Endodermal cell (in vitro differentiated cells): ENCODE results near the gene MYLK2. TPM values are rescaled to one million over a fixed set of nuclear protein-coding genes. Genes with fewer than 3 reads are reported as not detected.
"Not testable (repeated sequence)": the region's sequence is repeated elsewhere in the genome, so short reads cannot be mapped to it uniquely, and the experiment has no call there.

Source experiments
- DNase-seq: peaks from one replicate; pipeline ENCODE4 v3.0.0-alpha.2; 2017
- H3K27ac ChIP-seq: 2 replicates; pipeline ENCODE4 v1.5.1; 2013; ENCODE audit warnings: mild to moderate bottlenecking, low read depth, low read length, moderate library complexity
- H3K27me3 ChIP-seq: 2 replicates; pipeline ENCODE4 v1.6.1; 2013; ENCODE audit warnings: mild to moderate bottlenecking, low read length, moderate library complexity; ENCODE audit not compliant: insufficient read depth, control insufficient read depth, poor library complexity, severe bottlenecking
- H3K36me3 ChIP-seq: 2 replicates; pipeline ENCODE4 v1.7.0; 2013; ENCODE audit warnings: mild to moderate bottlenecking, low read length, moderate library complexity; ENCODE audit not compliant: control insufficient read depth, insufficient read depth
- H3K4me1 ChIP-seq: one replicate; pipeline ENCODE4 v1.7.0; 2013; ENCODE audit warnings: low read length; ENCODE audit not compliant: control insufficient read depth, insufficient read depth
- H3K4me3 ChIP-seq: 2 replicates; pipeline ENCODE4 v1.5.1; 2013; ENCODE audit warnings: mild to moderate bottlenecking, low read length, moderate library complexity
- H3K9ac ChIP-seq: 2 replicates; pipeline ENCODE4 v1.6.1; 2013; ENCODE audit warnings: mild to moderate bottlenecking, low read length, moderate library complexity; ENCODE audit not compliant: poor library complexity, severe bottlenecking; ENCODE audit errors: extremely low read depth
- H3K9me3 ChIP-seq: 2 replicates; pipeline ENCODE4 v1.6.1; 2013; ENCODE audit warnings: mild to moderate bottlenecking, low read length, moderate library complexity; ENCODE audit not compliant: control insufficient read depth
- H3K27ac Mint-ChIP-seq: 2 replicates; pipeline ENCODE4 v1.8.0; 2020; ENCODE audit warnings: mixed read lengths
- H3K27me3 Mint-ChIP-seq: 2 replicates; pipeline ENCODE4 v1.8.0; 2021; ENCODE audit warnings: mild to moderate bottlenecking, mixed read lengths; ENCODE audit not compliant: insufficient read depth
- H3K36me3 Mint-ChIP-seq: 2 replicates; pipeline ENCODE4 v1.8.0; 2020; ENCODE audit warnings: low read depth, mixed read lengths
- H3K4me1 Mint-ChIP-seq: 2 replicates; pipeline ENCODE4 v1.8.0; 2020; ENCODE audit warnings: mixed read lengths
- H3K4me3 Mint-ChIP-seq: 2 replicates; pipeline ENCODE4 v1.8.0; 2020; ENCODE audit warnings: mild to moderate bottlenecking, moderate library complexity, mixed read lengths
- H3K9me3 Mint-ChIP-seq: 2 replicates; pipeline ENCODE4 v1.8.0; 2020; ENCODE audit warnings: mild to moderate bottlenecking, mixed read lengths
- WGBS, 2 experiments: methylation state at CpG; one replicate each; pipeline versions ENCODE4 v1.1.5 to v1.1.7; 2013; ENCODE audit warnings: missing lambda C conversion rate in 2 of 2, mixed read lengths in 1 of 2; ENCODE audit not compliant: insufficient coverage in 1 of 2, insufficient read length in 1 of 2; 5-methylcytosine and 5-hydroxymethylcytosine counted together
- total RNA-seq, 2 donors: library from RNA; stranded (reverse); fragmentation: NEBNext Ultra II Directional in 1 of 2; extraction: Animal tissue kit (Norgen Biotek cat#: 25700) in 1 of 2; gene quantifications; 2 replicates in 1 of 2; 3 replicates in 1 of 2; pipeline ENCODE4 v1.2.1, GENCODE V29; 2021
- TF ChIP-seq, protein P1 (sequence below): fragments of 200-600 bp; sonication (generic); conservative IDR thresholded peaks from 2 replicates; pipeline ENCODE4 v1.5.0; 2021; ENCODE audit warnings: antibody characterized with exemption, mild to moderate bottlenecking

Gene MYLK2
- total RNA-seq, 2 donors from 2014 or later: 0.20 to 0.29 TPM

GRCh38 chr20:31827059-31827458 is 7.9 kb downstream of the MYLK2 start:
- 83 to 91% methylated on average over 2 of the region's 2 CpGs for WGBS, 2 experiments
- no peaks in the 10 kb centered on the region for H3K36me3 Mint-ChIP-seq
- peaks cover 3% of the 10 kb centered on the region for H3K4me1 Mint-ChIP-seq
- no peak overlapping the region for H3K9ac ChIP-seq
- H3K27ac ChIP-seq: no peak overlapping the region
- no peaks in the 10 kb centered on the region for H3K9me3 ChIP-seq
- DNase-seq: no peak
- H3K4me3 ChIP-seq: no peak overlapping the region
- no peak overlapping the region for H3K4me3 Mint-ChIP-seq
- H3K27ac Mint-ChIP-seq: no peak overlapping the region
- H3K36me3 ChIP-seq: no peaks in the 10 kb centered on the region
- peaks cover 3% of the 10 kb centered on the region for H3K4me1 ChIP-seq
- no peaks in the 10 kb centered on the region for H3K9me3 Mint-ChIP-seq
- TF ChIP-seq, protein P1, sequence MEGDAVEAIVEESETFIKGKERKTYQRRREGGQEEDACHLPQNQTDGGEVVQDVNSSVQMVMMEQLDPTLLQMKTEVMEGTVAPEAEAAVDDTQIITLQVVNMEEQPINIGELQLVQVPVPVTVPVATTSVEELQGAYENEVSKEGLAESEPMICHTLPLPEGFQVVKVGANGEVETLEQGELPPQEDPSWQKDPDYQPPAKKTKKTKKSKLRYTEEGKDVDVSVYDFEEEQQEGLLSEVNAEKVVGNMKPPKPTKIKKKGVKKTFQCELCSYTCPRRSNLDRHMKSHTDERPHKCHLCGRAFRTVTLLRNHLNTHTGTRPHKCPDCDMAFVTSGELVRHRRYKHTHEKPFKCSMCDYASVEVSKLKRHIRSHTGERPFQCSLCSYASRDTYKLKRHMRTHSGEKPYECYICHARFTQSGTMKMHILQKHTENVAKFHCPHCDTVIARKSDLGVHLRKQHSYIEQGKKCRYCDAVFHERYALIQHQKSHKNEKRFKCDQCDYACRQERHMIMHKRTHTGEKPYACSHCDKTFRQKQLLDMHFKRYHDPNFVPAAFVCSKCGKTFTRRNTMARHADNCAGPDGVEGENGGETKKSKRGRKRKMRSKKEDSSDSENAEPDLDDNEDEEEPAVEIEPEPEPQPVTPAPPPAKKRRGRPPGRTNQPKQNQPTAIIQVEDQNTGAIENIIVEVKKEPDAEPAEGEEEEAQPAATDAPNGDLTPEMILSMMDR: no peak
- no peaks in the 10 kb centered on the region for H3K27me3 ChIP-seq
- H3K27me3 Mint-ChIP-seq: no peaks in the 10 kb centered on the region

DNA sequence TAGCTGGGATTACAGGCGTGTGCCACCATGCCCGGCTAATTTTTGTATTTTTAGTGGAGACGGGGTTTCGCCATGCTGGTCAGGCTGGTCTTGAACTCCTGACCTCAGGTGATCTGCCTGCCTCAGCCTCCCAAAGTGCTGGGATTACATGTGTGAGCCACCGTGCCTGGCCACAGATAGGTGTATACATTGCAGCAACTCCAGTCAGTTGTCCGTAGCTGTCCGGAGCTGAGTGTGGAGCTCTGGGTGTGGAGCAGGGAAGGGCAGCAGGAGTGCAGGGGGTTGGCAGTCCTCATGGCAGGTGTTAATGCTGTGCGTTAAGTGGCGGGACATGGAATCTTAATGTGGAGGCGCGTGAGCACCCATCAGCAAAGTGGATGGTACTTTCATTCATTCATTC is 8.9 kb downstream of the MYLK2 start:
- H3K9ac ChIP-seq, H3K4me1 Mint-ChIP-seq, DNase-seq, H3K4me1 ChIP-seq, H3K9me3 ChIP-seq, H3K36me3 Mint-ChIP-seq, H3K36me3 ChIP-seq, H3K4me3 ChIP-seq, H3K27me3 ChIP-seq, H3K27ac ChIP-seq, H3K4me3 Mint-ChIP-seq, H3K27me3 Mint-ChIP-seq, H3K27ac Mint-ChIP-seq, H3K9me3 Mint-ChIP-seq: not testable (repeated sequence)
- 84 to 98% methylated on average over 7 to 10 of the region's 11 CpGs for WGBS, 2 experiments

- peaks cover 3% of the 10 kb centered on the region for H3K4me1 ChIP-seq
- TF ChIP-seq, protein P1: no peak
- WGBS, 2 experiments: 88 to 89% methylated on average over 6 of the region's 6 CpGs
- H3K4me3 ChIP-seq: no peak overlapping the region
- Mint-ChIP-seq H3K36me3 (no peaks in the 10 kb centered on the region), H3K4me3 (no peak overlapping the region), H3K27me3 (no peaks in the 10 kb centered on the region), H3K27ac (no peak overlapping the region), H3K9me3 (no peaks in the 10 kb centered on the region), H3K4me1 (peaks cover 3% of the 10 kb centered on the region)
- no peak overlapping the region for H3K27ac ChIP-seq
- H3K27me3 ChIP-seq: no peaks in the 10 kb centered on the region
- H3K9me3 ChIP-seq: no peaks in the 10 kb centered on the region
- DNase-seq: no peak
- no peaks in the 10 kb centered on the region for H3K36me3 ChIP-seq
- no peak overlapping the region for H3K9ac ChIP-seq
Observed at GRCh38 chr20:31829731-31830130, 10.6 kb downstream of the MYLK2 start.

- TF ChIP-seq, protein P1: no peak
- no peaks in the 10 kb centered on the region for H3K36me3 Mint-ChIP-seq
- Histone ChIP-seq H3K27me3 (no peaks in the 10 kb centered on the region), H3K4me1 (peaks cover 3% of the 10 kb centered on the region), H3K9ac (no peak overlapping the region), H3K27ac (no peak overlapping the region), H3K4me3 (no peak overlapping the region), H3K9me3 (no peaks in the 10 kb centered on the region), H3K36me3 (no peaks in the 10 kb centered on the region)
- no peak overlapping the region for H3K4me3 Mint-ChIP-seq
- 92 to 94% methylated on average over 5 to 8 of the region's 8 CpGs for WGBS, 2 experiments
- H3K4me1 Mint-ChIP-seq: peaks cover 3% of the 10 kb centered on the region
- no peaks in the 10 kb centered on the region for H3K9me3 Mint-ChIP-seq
- no peak overlapping the region for H3K27ac Mint-ChIP-seq
- H3K27me3 Mint-ChIP-seq: no peaks in the 10 kb centered on the region
- no peak for DNase-seq
Observed at GRCh38 chr20:31830406-31830981, 11.3 kb downstream of the MYLK2 start.
